Suprapubic skin (tissue), 4 donors: ENCODE results near the gene RAB44.

Source experiments
- CTCF ChIP-seq, 2 donors: fragments of 200-600 bp in 1 of 2; fragments of 450-650 bp in 1 of 2; sonication (generic) in 1 of 2; IDR thresholded peaks; one replicate each; pipeline ENCODE4 v1.5.1; 2016 to 2019; ENCODE audit warnings: antibody characterized with exemption in 2 of 2, mild to moderate bottlenecking in 1 of 2, moderate library complexity in 1 of 2
- EP300 ChIP-seq: sonication (generic); formaldehyde crosslinking; IDR thresholded peaks from one replicate; pipeline ENCODE4 v1.6.1; 2017; ENCODE audit warnings: antibody characterized with exemption
- POLR2A ChIP-seq, 2 donors: fragments of 450-650 bp; IDR thresholded peaks; one replicate each; pipeline ENCODE4 v1.6.1; 2017; ENCODE audit warnings: antibody characterized with exemption in 2 of 2, mild to moderate bottlenecking in 2 of 2, moderate library complexity in 2 of 2
- POLR2AphosphoS5 ChIP-seq, 3 donors: sonication (generic); formaldehyde crosslinking; IDR thresholded peaks; one replicate each; pipeline ENCODE4 v1.6.1; 2017; ENCODE audit warnings: antibody characterized with exemption in 3 of 3

- TF ChIP-seq CTCF (IDR thresholded peaks at IDR 0.05) (no peak), POLR2A (IDR thresholded peaks at IDR 0.05) (no peak), POLR2AphosphoS5 (IDR thresholded peaks at IDR 0.05) (no peak), EP300 (no peak)
These were observed 21.5 kb downstream of the RAB44 start for GRCh38 chr6:36719126-36719525.
